ENCODE measurements around the gene GCFC2. TPM values are rescaled to one million over a fixed set of nuclear protein-coding genes. Genes with fewer than 3 reads are reported as not detected.
"Not testable (repeated sequence)": the region's sequence is repeated elsewhere in the genome, so short reads cannot be mapped to it uniquely, and the experiment has no call there.

GCFC2 gene
- total RNA-seq, 2 donors from 2014 or later = 13.5 to 24.8 TPM

GRCh38 chr2:75709297-75709696, 1.4 kb downstream of the GCFC2 start:
- no peaks in the 10 kb centered on the region for H3K27me3 Mint-ChIP-seq
- H3K4me3 Mint-ChIP-seq = peak overlapping the region; percentile 85
- peaks cover 16 to 17% of the 10 kb centered on the region in 2 donors for H3K4me1 Mint-ChIP-seq (ENCODE audit: low read depth in 2 of 2)

GRCh38 chr2:75707901-75708300, 2.8 kb downstream of the GCFC2 start:
- no peaks in the 10 kb centered on the region for H3K9me3 Mint-ChIP-seq
- ATAC-seq (no peak), DNase-seq (ENCODE audit: low spot score) (no peak)
- peak overlapping the region; percentile 46 for H3K4me3 Mint-ChIP-seq
- H3K4me1 Mint-ChIP-seq (ENCODE audit: low read depth in 2 of 2) = peaks cover 16 to 17% of the 10 kb centered on the region in 2 donors
- no peaks in the 10 kb centered on the region for H3K27me3 Mint-ChIP-seq
- peaks cover 25% of the 10 kb centered on the region for H3K36me3 Mint-ChIP-seq
- no peak overlapping the region for H3K27ac Mint-ChIP-seq

More at GRCh38 chr2:75709297-75709696, 1.4 kb downstream of the GCFC2 start:
- H3K36me3 Mint-ChIP-seq = peaks cover 15% of the 10 kb centered on the region
- DNase-seq (ENCODE audit: low spot score) = no peak
- H3K9me3 Mint-ChIP-seq = no peaks in the 10 kb centered on the region
- ATAC-seq = no peak
- peak overlapping the region; percentile 24 to 56 for H3K27ac Mint-ChIP-seq

- H3K27me3 Mint-ChIP-seq = no peaks in the 10 kb centered on the region
- no peak overlapping the region for H3K4me3 Mint-ChIP-seq
- no peak overlapping the region for H3K27ac Mint-ChIP-seq
- DNase-seq (ENCODE audit: low spot score) = no peak
- ATAC-seq = no peak
- H3K36me3 Mint-ChIP-seq = peaks cover 40% of the 10 kb centered on the region
- H3K9me3 Mint-ChIP-seq = no peaks in the 10 kb centered on the region
- peaks cover 13 to 15% of the 10 kb centered on the region in 2 donors for H3K4me1 Mint-ChIP-seq (ENCODE audit: low read depth in 2 of 2)
These were observed 4.8 kb downstream of the GCFC2 start for GRCh38 chr2:75705921-75706320.

GRCh38 chr2:75703589-75704287, 7.0 kb downstream of the GCFC2 start:
- H3K27me3 Mint-ChIP-seq = no peaks in the 10 kb centered on the region
- peaks cover 5 to 6% of the 10 kb centered on the region in 2 donors for H3K4me1 Mint-ChIP-seq (ENCODE audit: low read depth in 2 of 2)
- ATAC-seq = no peak
- peaks cover 45% of the 10 kb centered on the region for H3K36me3 Mint-ChIP-seq
- DNase-seq (ENCODE audit: low spot score) = no peak
- H3K27ac Mint-ChIP-seq = no peak overlapping the region
- H3K4me3 Mint-ChIP-seq = no peak overlapping the region
- H3K9me3 Mint-ChIP-seq = no peaks in the 10 kb centered on the region

GRCh38 chr2:75702593-75702992, 8.1 kb downstream of the GCFC2 start:
- no peaks in the 10 kb centered on the region for H3K9me3 Mint-ChIP-seq
- DNase-seq (ENCODE audit: low spot score) (no peak), ATAC-seq (no peak)
- no peaks in the 10 kb centered on the region for H3K27me3 Mint-ChIP-seq
- H3K4me3 Mint-ChIP-seq = no peak overlapping the region
- peaks cover 0 to 4% of the 10 kb centered on the region in 2 donors for H3K4me1 Mint-ChIP-seq (ENCODE audit: low read depth in 2 of 2)
- no peak overlapping the region for H3K27ac Mint-ChIP-seq
- peaks cover 51% of the 10 kb centered on the region for H3K36me3 Mint-ChIP-seq

GRCh38 chr2:75698918-75699317, 11.8 kb downstream of the GCFC2 start:
- Mint-ChIP-seq H3K4me1 (ENCODE audit: low read depth in 2 of 2) (no peaks in the 10 kb centered on the region), H3K9me3 (no peaks in the 10 kb centered on the region), H3K27ac (no peak overlapping the region), H3K27me3 (no peaks in the 10 kb centered on the region), H3K36me3 (peaks cover 39% of the 10 kb centered on the region), H3K4me3 (no peak overlapping the region)
- DNase-seq (ENCODE audit: low spot score) (no peak), ATAC-seq (no peak)

- no peak for DNase-seq (ENCODE audit: low spot score)
- ATAC-seq = no peak
- Mint-ChIP-seq H3K27ac (no peak overlapping the region), H3K4me1 (ENCODE audit: low read depth in 2 of 2) (peaks cover 3 to 6% of the 10 kb centered on the region in 2 donors), H3K36me3 (peaks cover 21% of the 10 kb centered on the region), H3K27me3 (no peaks in the 10 kb centered on the region), H3K4me3 (no peak overlapping the region), H3K9me3 (no peaks in the 10 kb centered on the region)
These were observed 22.5 kb downstream of the GCFC2 start for GRCh38 chr2:75688196-75688595.

- H3K36me3 Mint-ChIP-seq = peaks cover 34% of the 10 kb centered on the region
- not testable (repeated sequence) for H3K4me1 Mint-ChIP-seq (ENCODE audit: low read depth in 2 of 2); DNase-seq (ENCODE audit: low spot score); H3K27me3 Mint-ChIP-seq; ATAC-seq; H3K9me3 Mint-ChIP-seq; H3K4me3 Mint-ChIP-seq; H3K27ac Mint-ChIP-seq
These were observed 27.3 kb downstream of the GCFC2 start for GRCh38 chr2:75683430-75683829.

GRCh38 chr2:75680402-75680801, 30.3 kb downstream of the GCFC2 start:
- Mint-ChIP-seq H3K4me1 (ENCODE audit: low read depth in 2 of 2) (peaks cover 7 to 10% of the 10 kb centered on the region in 2 donors), H3K36me3 (peaks cover 23% of the 10 kb centered on the region), H3K4me3 (no peak overlapping the region), H3K9me3 (no peaks in the 10 kb centered on the region), H3K27ac (no peak overlapping the region), H3K27me3 (no peaks in the 10 kb centered on the region)
- no peak for DNase-seq (ENCODE audit: low spot score)
- ATAC-seq = no peak

- DNase-seq (ENCODE audit: low spot score) (no peak), ATAC-seq (no peak)
- Mint-ChIP-seq H3K36me3 (peaks cover 19% of the 10 kb centered on the region), H3K4me3 (no peak overlapping the region), H3K9me3 (no peaks in the 10 kb centered on the region), H3K27ac (no peak overlapping the region), H3K27me3 (no peaks in the 10 kb centered on the region), H3K4me1 (ENCODE audit: low read depth in 2 of 2) (peaks cover 7 to 10% of the 10 kb centered on the region in 2 donors)
These were observed 31.2 kb downstream of the GCFC2 start for GRCh38 chr2:75679556-75679955.

- peaks cover 4 to 7% of the 10 kb centered on the region in 2 donors for H3K4me1 Mint-ChIP-seq (ENCODE audit: low read depth in 2 of 2)
- DNase-seq (ENCODE audit: low spot score) = no peak
- H3K9me3 Mint-ChIP-seq = no peaks in the 10 kb centered on the region
- H3K27ac Mint-ChIP-seq = no peak overlapping the region
- H3K27me3 Mint-ChIP-seq = no peaks in the 10 kb centered on the region
- ATAC-seq = no peak
- H3K4me3 Mint-ChIP-seq = no peak overlapping the region
- peaks cover 15% of the 10 kb centered on the region for H3K36me3 Mint-ChIP-seq
These were observed 34.3 kb downstream of the GCFC2 start for GRCh38 chr2:75676464-75676863.

- Mint-ChIP-seq H3K4me1 (ENCODE audit: low read depth in 2 of 2) (peaks cover 4 to 7% of the 10 kb centered on the region in 2 donors), H3K9me3 (no peaks in the 10 kb centered on the region)
- ATAC-seq = no peak
These were observed 34.8 kb downstream of the GCFC2 start for GRCh38 chr2:75675908-75676307.

GRCh38 chr2:75675423-75675822, 35.3 kb downstream of the GCFC2 start:
- H3K27me3 Mint-ChIP-seq; H3K4me1 Mint-ChIP-seq (ENCODE audit: low read depth in 2 of 2); H3K9me3 Mint-ChIP-seq; H3K27ac Mint-ChIP-seq; DNase-seq (ENCODE audit: low spot score); ATAC-seq; H3K4me3 Mint-ChIP-seq: not testable (repeated sequence)
- peaks cover 18% of the 10 kb centered on the region for H3K36me3 Mint-ChIP-seq

More at GRCh38 chr2:75675908-75676307, 34.8 kb downstream of the GCFC2 start:
- Mint-ChIP-seq H3K4me3 (no peak overlapping the region), H3K27me3 (no peaks in the 10 kb centered on the region), H3K27ac (no peak overlapping the region), H3K36me3 (peaks cover 20% of the 10 kb centered on the region)
- DNase-seq (ENCODE audit: low spot score) = no peak

- no peaks in the 10 kb centered on the region for H3K9me3 Mint-ChIP-seq
- no peak overlapping the region for H3K27ac Mint-ChIP-seq
- H3K36me3 Mint-ChIP-seq = peaks cover 16% of the 10 kb centered on the region
- ATAC-seq (no peak), DNase-seq (ENCODE audit: low spot score) (no peak)
- peaks cover 0 to 4% of the 10 kb centered on the region in 2 donors for H3K4me1 Mint-ChIP-seq (ENCODE audit: low read depth in 2 of 2)
- H3K27me3 Mint-ChIP-seq = no peaks in the 10 kb centered on the region
- no peak overlapping the region for H3K4me3 Mint-ChIP-seq
These were observed 42.8 kb downstream of the GCFC2 start for GRCh38 chr2:75667884-75668283.

GRCh38 chr2:75666911-75667310, 43.8 kb downstream of the GCFC2 start:
- no peaks in the 10 kb centered on the region for H3K9me3 Mint-ChIP-seq
- peaks cover 11% of the 10 kb centered on the region for H3K36me3 Mint-ChIP-seq
- no peaks in the 10 kb centered on the region for H3K4me1 Mint-ChIP-seq (ENCODE audit: low read depth in 2 of 2)
- H3K27me3 Mint-ChIP-seq = no peaks in the 10 kb centered on the region
- no peak overlapping the region for H3K4me3 Mint-ChIP-seq
- no peak overlapping the region for H3K27ac Mint-ChIP-seq
- DNase-seq (ENCODE audit: low spot score) (no peak), ATAC-seq (no peak)

Measured in natural killer cell treated with Interleukin-12 subunit alpha and Interleukin-12 subunit beta and Interleukin-15 and Interleukin-18, amount 100 ng/mL, for 72 hours (primary cell).